ENCODE results near the gene ATP1A1. TPM values are rescaled to one million over a fixed set of nuclear protein-coding genes. Genes with fewer than 3 reads are reported as not detected.
A peak's percentile ranks its signal among the peaks of the same experiment; 100 is the strongest.

The ATP1A1 gene
- polyA plus RNA-seq, 1 donor from 2014 or later, result 29.9 TPM

DNA sequence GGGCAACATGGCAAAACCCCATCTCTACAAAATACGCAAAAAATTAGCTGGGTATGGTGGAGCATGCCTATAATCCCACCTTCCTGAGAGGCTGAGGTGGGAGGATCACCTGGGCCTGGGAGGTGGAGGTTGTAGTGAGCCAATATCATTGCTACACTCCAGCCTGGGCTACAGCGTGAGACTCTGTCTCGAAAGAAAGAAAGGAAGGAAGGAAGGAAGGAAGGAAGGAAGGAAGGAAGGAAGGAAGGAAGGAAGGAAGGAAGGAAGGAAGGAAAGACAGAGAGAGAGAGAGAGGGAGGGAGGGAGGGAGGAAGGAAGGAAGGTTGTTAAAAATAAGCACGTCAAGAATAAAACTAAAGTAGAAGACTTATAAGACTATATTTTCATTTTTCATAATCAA, 17.0 kb upstream of the ATP1A1 start:
- no peaks in the 10 kb centered on the region for H3K36me3 Mint-ChIP-seq
- H3K27ac Mint-ChIP-seq, result peak overlapping the region in 1 of 3 donors; percentile 21
- H3K4me1 Mint-ChIP-seq, result peaks cover 5 to 20% (median 7%) of the 10 kb centered on the region in 3 donors
- peaks cover 7% of the 10 kb centered on the region for H3K27me3 Mint-ChIP-seq
- H3K9me3 Mint-ChIP-seq, result no peaks in the 10 kb centered on the region
- H3K4me3 Mint-ChIP-seq, result no peak overlapping the region

DNA sequence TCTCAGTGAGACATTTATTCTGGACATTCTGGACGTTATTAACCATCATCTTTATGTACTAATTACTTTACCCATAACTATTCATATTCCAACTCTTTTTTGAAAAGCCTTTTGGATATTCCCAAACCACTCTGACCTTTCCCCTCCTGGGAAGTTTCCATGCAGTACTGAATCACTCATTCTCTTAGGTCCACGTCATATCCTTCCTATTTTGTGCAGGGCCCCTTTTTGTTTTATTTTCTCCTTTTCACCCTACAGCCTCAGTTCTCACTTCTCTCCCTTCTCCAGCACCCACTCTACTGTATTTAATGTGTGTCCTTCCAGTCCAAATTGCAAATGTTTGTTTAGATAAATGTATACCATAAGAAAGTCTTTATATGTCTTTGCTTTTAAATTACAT, 16.4 kb upstream of the ATP1A1 start:
- no peaks in the 10 kb centered on the region for H3K36me3 Mint-ChIP-seq

DNA sequence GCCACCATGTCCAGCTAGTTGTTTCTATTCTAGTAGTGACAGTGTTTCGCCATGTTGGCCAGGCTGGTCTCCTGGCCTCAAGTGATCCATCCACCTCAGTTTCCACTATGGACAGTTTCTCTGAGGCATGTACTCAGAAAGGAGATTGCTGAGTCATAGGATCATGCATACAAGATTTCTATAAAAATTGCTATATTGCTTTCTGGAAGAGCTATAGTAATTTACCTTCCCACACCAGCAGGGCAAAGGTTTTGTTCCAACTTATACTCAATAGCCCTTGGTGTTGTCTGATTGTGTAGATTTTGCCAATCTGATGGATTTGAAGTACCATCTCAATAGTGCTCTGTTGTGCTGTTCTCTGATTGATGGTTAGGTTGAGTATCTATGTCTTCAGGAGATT, 15.6 kb upstream of the ATP1A1 start:
- no peaks in the 10 kb centered on the region for H3K9me3 Mint-ChIP-seq
- no peaks in the 10 kb centered on the region for H3K36me3 Mint-ChIP-seq
- no peak overlapping the region for H3K4me3 Mint-ChIP-seq
- peaks cover 5 to 12% (median 7%) of the 10 kb centered on the region in 3 donors for H3K4me1 Mint-ChIP-seq
- H3K27me3 Mint-ChIP-seq, result peaks cover 7% of the 10 kb centered on the region
- H3K27ac Mint-ChIP-seq, result no peak overlapping the region

More for the DNA sequence above, 16.4 kb upstream of the ATP1A1 start:
- Mint-ChIP-seq H3K4me1 (peaks cover 5 to 19% (median 7%) of the 10 kb centered on the region in 3 donors), H3K27me3 (peaks cover 7% of the 10 kb centered on the region), H3K9me3 (no peaks in the 10 kb centered on the region), H3K27ac (peak overlapping the region in 1 of 3 donors; percentile 33), H3K4me3 (no peak overlapping the region)

DNA sequence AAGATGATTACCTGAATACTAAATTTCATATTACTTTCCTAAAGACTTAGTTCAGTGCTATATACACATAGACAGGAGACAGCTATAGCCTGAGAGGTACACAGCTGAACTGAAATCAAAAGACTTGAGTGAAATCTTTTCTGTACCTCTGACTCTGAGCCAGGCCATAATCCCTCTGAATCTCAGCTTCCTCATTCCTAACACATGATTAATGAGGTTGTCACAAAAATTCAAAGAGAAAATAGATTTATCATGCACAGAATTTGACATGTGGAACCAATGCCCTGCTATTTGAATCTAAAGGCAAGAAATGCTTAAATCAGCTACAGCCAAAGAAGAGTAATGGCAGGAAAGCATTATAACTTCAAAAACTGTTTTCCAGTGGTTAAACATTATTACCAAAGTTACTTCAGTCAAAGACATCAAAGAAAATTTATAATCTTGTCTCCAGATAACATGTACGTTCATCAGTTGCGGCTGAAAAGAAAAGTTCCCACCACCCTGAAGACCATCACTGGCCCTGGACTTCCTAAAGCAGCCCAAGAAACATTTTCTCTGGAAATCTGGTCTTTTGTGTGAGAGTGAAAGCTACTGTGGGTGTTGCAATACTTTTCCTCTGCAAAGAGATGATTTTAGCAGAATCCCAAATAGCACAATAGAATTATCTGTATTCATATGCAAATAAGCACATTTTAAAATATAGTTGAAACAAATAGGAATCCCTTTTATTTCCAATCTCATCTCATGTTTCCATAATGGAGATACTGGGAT, 13.8 kb upstream of the ATP1A1 start:
- no peaks in the 10 kb centered on the region for H3K36me3 Mint-ChIP-seq
- H3K27ac Mint-ChIP-seq, result no peak overlapping the region
- no peak overlapping the region for H3K4me3 Mint-ChIP-seq
- H3K27me3 Mint-ChIP-seq, result peaks cover 7% of the 10 kb centered on the region
- peaks cover 5 to 12% (median 7%) of the 10 kb centered on the region in 3 donors for H3K4me1 Mint-ChIP-seq
- H3K9me3 Mint-ChIP-seq, result no peaks in the 10 kb centered on the region

DNA sequence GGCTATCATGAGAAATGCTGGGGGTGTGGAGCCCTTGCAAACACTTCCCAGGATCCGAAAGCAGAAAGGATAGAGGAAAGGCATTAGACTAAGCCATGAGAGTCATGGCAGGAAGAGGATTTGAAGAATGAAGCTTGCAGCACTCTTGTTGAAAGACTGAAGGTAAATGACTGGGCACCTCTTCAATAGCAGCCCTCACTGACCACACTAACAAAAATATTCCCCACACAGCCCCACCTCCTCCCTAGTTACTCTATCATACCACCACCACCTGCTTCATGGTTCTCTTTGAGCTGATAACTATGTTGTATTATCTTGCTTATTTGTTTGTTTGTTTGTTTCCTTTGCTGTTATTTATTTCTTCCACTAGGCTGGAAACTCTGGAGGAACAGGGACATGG, 13.2 kb upstream of the ATP1A1 start:
- Mint-ChIP-seq H3K36me3 (no peaks in the 10 kb centered on the region), H3K9me3 (no peaks in the 10 kb centered on the region), H3K27ac (no peak overlapping the region), H3K27me3 (peaks cover 7% of the 10 kb centered on the region), H3K4me3 (no peak overlapping the region), H3K4me1 (peaks cover 5 to 12% (median 7%) of the 10 kb centered on the region in 3 donors)

DNA sequence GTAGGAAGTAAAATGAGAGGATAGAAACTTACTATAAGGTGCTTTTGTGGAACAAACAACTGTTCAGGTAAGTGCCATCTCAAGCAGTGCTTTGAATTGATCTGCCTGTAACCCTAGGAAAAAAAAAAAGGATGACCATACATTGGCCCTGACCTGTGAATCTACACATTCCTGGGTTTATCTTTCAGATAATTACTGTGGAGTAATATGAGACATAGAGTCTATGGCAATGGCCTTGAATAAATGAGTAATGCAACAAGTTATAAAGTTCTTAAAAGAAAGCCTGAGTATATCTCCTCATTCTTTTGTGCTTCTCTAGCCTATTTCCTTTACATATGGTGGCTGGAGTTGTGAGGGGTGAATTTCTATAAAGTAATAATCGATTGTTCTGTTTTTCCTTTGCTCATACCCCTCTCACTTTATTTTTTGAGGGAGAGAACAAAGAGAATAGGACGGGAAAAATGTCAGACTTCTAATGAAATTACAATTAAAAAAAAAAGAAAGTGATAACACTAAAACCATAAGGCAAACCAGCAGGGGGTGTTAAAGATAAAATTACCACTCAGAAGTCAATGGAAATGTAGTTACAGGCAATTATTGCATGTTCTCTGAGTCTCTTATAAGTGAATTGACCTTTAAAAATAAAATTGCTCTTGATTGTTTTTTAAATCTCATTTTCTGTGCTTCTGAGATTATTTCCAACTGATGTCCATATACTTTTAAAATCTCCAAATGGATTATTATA, 12.4 kb upstream of the ATP1A1 start:
- no peaks in the 10 kb centered on the region for H3K36me3 Mint-ChIP-seq
- H3K27me3 Mint-ChIP-seq, result peaks cover 7% of the 10 kb centered on the region
- H3K9me3 Mint-ChIP-seq, result no peaks in the 10 kb centered on the region
- H3K4me3 Mint-ChIP-seq, result no peak overlapping the region
- no peak overlapping the region for H3K27ac Mint-ChIP-seq
- peaks cover 5 to 12% (median 7%) of the 10 kb centered on the region in 3 donors for H3K4me1 Mint-ChIP-seq

DNA sequence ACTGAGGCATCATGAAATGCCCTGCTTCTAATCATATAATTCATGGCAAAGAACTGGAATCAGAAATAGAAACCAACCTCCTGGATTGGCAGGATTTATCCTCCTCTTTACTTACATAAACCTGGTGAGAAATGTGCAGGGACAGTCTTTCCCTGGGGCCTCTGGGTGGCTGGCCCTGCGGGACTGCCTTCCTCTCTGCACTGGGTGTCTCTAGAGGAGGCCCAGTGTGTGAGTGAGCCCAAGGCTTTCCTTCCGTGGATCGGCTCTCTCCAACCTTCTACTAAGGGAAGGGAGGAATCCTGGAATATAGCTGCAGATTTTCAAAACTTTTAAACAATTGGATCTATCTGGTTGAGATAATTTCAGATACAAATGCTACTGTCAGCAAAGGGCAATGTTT, 11.4 kb upstream of the ATP1A1 start:
- no peak overlapping the region for H3K27ac Mint-ChIP-seq

DNA sequence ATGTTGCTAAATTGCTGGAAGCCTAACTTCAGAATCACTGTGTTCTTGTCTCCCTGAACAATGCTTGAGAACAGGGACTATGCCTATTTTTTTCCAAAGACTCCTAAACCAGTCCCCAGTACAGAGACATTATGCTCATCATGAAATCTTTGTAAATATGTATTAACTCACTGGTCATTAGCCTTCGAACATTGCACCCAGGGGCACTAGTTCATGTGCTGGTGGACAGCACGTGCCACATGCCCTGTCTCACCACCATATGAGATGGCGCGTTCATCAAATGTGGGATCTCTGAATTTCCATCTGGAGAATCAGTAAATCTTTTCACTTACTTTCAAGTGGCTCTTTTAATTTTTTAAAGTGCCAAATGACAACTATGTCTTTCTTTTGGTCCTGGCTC, 11.0 kb upstream of the ATP1A1 start:
- no peak overlapping the region for H3K4me3 Mint-ChIP-seq
- H3K27ac Mint-ChIP-seq, result no peak overlapping the region
- H3K9me3 Mint-ChIP-seq, result no peaks in the 10 kb centered on the region
- no peaks in the 10 kb centered on the region for H3K36me3 Mint-ChIP-seq
- peaks cover under 1 to 4% (median under 1%) of the 10 kb centered on the region in 3 donors for H3K4me1 Mint-ChIP-seq
- peaks cover 2% of the 10 kb centered on the region for H3K27me3 Mint-ChIP-seq

More for the DNA sequence above, 11.4 kb upstream of the ATP1A1 start:
- H3K4me3 Mint-ChIP-seq, result no peak overlapping the region
- H3K4me1 Mint-ChIP-seq, result peaks cover 4 to 8% (median 5%) of the 10 kb centered on the region in 3 donors
- no peaks in the 10 kb centered on the region for H3K36me3 Mint-ChIP-seq
- no peaks in the 10 kb centered on the region for H3K9me3 Mint-ChIP-seq
- H3K27me3 Mint-ChIP-seq, result peaks cover 6% of the 10 kb centered on the region

DNA sequence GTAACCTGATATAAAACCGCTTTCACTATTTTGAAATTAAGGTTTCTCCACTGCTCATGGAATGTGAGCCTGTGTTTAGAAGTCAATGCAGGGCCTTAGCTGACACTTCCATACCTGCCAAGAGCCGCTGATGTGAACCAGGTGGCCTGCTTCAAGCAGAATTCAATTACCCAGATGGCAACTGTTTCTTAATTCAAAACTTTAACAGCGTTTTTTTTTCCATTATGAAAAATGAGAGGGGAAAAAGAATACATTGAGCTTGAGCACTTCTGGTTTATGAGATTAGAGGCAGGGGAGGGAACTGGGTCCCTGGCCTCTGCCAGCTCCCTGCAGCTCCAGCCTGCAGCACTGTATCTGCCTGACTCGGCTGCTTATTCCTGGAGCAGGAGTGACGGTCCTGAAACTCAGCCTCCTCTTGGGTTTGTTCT, 7.7 kb upstream of the ATP1A1 start:
- no peak overlapping the region for H3K27ac Mint-ChIP-seq

DNA sequence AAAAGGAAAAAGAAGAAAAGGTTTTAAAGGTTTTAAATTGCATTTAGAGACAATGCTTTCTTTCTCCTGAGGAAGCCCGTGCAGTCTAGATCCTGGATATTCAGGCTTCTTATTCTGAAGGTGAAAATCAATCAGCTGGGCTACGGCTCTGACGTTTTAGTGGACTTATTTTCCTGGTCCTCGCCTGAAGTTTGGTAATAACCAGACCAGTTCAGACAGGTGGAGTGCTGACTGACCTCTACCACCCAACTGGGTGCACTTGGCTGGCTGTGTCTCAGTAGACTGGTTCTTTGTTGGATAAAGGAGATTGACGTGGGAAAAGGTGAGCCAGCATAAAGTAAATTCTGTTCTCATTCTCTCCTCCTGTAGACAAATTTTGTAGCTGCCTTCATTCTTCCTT, 7.2 kb upstream of the ATP1A1 start:
- Mint-ChIP-seq H3K9me3 (no peaks in the 10 kb centered on the region), H3K27ac (peak overlapping the region; percentile 24 to 40 (median 25)), H3K4me1 (no peaks in the 10 kb centered on the region), H3K27me3 (peaks cover 4% of the 10 kb centered on the region), H3K36me3 (no peaks in the 10 kb centered on the region), H3K4me3 (no peak overlapping the region)

More for the DNA sequence above, 7.7 kb upstream of the ATP1A1 start:
- Mint-ChIP-seq H3K4me1 (no peaks in the 10 kb centered on the region), H3K4me3 (no peak overlapping the region), H3K9me3 (no peaks in the 10 kb centered on the region), H3K27me3 (peaks cover 4% of the 10 kb centered on the region), H3K36me3 (no peaks in the 10 kb centered on the region)

DNA sequence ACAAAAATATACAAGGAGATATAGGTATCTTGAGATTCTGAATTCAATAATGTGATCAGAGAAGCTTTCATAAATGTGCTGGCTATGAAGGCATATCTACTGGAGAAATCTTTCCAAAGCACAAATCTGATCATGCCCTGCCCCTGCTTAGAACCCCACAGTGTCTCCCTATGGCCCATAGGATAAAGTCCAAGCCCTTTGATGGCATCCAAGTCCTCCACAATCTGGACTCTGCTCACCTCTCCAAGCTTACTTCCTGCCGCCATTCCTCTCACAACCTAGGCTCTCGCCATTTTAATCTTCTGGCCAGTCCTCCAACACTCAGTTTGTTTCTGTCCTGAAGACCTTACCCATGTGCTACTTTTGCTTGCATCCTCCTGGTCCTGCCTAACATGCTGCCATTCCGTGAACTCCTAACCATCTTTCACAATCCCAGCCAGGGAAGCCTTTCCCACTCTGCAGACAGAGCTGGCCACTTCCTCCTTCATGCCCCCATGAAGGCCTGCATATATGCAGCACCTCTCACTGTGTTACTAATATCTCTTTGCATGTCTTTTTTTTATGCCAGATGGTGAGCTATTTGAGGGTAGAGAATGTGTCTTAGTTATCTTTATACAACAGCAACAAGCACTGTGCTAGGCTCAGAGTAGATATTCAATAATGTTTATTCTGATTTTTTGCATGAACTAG, 5.6 kb upstream of the ATP1A1 start:
- Mint-ChIP-seq H3K4me3 (peak overlapping the region in 1 of 4 donors; percentile 62), H3K36me3 (no peaks in the 10 kb centered on the region), H3K27me3 (peaks cover 4% of the 10 kb centered on the region), H3K4me1 (no peaks in the 10 kb centered on the region), H3K9me3 (no peaks in the 10 kb centered on the region), H3K27ac (peak overlapping the region in 2 of 3 donors; percentile 52 to 85)

DNA sequence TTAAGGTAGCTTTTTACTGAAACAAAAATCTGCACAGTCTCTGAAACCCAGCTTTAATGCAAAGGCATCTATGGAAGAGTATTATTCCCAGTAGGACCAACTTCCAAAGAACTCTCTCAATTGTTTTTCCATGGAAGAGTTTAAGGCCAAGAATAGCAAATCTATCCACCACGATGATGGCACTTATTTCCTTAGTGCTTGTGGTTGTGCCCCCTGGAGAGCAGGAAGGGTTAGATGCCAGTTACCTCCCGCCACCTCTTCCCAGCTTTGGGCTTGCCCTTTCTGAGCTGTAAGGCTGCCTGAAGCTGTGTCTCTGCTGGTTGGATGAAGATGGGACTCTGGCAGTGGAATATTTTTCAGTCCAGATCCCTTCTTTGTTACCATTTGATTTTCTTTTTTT, 4.8 kb upstream of the ATP1A1 start:
- Mint-ChIP-seq H3K27me3 (peaks cover 4% of the 10 kb centered on the region), H3K36me3 (no peaks in the 10 kb centered on the region), H3K4me3 (peak overlapping the region in 1 of 4 donors; percentile 62), H3K4me1 (no peaks in the 10 kb centered on the region), H3K9me3 (no peaks in the 10 kb centered on the region), H3K27ac (peak overlapping the region in 2 of 3 donors; percentile 46 to 52)

DNA sequence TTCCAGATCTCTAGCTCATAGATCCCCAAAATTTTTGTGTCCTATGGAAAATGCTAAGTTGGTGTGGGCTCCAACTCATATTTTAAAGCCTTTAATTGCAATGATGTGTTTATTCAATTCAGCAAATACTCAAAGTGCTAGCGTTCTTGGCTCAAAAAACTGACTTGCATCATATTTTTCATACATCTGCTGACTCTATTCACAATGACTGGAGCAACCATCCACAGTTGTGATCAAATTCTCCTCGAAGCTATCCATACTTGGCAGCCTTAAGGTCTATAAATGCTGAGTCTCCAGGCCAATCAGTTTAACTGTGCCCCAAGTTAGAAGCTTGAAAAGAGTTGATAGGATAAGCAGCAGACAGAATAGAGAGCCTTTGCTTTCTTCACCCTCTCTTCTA, 2.9 kb upstream of the ATP1A1 start:
- Mint-ChIP-seq H3K27me3 (peaks cover 4% of the 10 kb centered on the region), H3K27ac (peak overlapping the region in 1 of 3 donors; percentile 44), H3K4me1 (peaks cover 10 to 13% (median 11%) of the 10 kb centered on the region in 3 donors), H3K36me3 (no peaks in the 10 kb centered on the region), H3K9me3 (no peaks in the 10 kb centered on the region), H3K4me3 (peak overlapping the region in 1 of 4 donors; percentile 94)

DNA sequence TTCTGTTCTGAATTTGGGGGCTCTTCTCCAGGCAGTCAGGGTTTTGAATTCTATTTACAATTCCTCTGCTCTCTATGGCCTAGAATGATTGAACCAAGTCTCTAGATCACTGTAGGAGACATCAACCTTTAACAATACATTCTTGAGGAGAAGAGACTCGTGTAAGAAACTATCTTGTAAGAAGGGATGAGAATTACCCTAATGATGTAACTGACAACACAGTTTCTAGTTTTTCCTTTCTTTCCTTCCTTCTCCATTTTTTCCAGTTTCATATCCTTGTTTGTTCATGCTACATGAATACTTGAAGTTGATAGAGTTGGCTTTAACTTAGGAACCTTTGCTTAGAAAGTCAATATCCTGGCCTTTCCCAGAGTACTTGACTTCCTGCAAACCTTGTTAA, 1.3 kb upstream of the ATP1A1 start:
- Mint-ChIP-seq H3K4me1 (peaks cover 25 to 26% (median 26%) of the 10 kb centered on the region in 3 donors), H3K36me3 (no peaks in the 10 kb centered on the region), H3K9me3 (no peaks in the 10 kb centered on the region), H3K27ac (peak overlapping the region in 2 of 3 donors; percentile 76 to 93), H3K4me3 (peak overlapping the region; percentile 80 to 94 (median 91)), H3K27me3 (peaks cover 4% of the 10 kb centered on the region)

DNA sequence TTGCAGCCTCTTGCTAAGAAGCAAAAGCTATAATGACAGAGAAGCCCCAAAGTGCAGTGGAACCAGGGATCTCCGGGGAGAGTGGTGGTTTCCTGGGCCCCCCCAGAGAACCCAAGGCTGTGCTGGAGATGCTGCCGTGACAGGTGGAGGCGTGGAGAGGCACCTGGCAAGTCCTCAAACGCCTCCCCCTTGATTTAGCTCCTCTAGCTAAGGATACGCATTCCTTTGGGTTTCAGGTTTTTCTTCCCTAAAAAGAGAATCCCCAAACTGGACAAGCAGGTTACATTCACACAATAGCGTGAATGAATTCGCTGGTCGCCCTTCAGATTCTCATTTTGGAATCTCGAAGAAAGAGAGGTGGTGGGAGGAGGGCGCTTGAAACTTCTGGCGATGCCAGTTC, 853 bp upstream of the ATP1A1 start:
- Mint-ChIP-seq H3K9me3 (no peaks in the 10 kb centered on the region), H3K27me3 (peaks cover 4% of the 10 kb centered on the region), H3K4me1 (peaks cover 28 to 30% (median 29%) of the 10 kb centered on the region in 3 donors), H3K4me3 (peak overlapping the region; percentile 80 to 94 (median 91)), H3K27ac (peak overlapping the region; percentile 76 to 94 (median 93)), H3K36me3 (no peaks in the 10 kb centered on the region)

Data from IgD-negative memory B cell (primary cell).